ENCODE data around the gene COL9A3. TPM values are rescaled to one million over a fixed set of nuclear protein-coding genes. Genes with fewer than 3 reads are reported as not detected.

Gene COL9A3
- total RNA-seq, 3 donors from 2014 or later (not counting 1 experiment from before 2014, with no cell fraction given): 1.9 TPM; not detected in 2

DNA sequence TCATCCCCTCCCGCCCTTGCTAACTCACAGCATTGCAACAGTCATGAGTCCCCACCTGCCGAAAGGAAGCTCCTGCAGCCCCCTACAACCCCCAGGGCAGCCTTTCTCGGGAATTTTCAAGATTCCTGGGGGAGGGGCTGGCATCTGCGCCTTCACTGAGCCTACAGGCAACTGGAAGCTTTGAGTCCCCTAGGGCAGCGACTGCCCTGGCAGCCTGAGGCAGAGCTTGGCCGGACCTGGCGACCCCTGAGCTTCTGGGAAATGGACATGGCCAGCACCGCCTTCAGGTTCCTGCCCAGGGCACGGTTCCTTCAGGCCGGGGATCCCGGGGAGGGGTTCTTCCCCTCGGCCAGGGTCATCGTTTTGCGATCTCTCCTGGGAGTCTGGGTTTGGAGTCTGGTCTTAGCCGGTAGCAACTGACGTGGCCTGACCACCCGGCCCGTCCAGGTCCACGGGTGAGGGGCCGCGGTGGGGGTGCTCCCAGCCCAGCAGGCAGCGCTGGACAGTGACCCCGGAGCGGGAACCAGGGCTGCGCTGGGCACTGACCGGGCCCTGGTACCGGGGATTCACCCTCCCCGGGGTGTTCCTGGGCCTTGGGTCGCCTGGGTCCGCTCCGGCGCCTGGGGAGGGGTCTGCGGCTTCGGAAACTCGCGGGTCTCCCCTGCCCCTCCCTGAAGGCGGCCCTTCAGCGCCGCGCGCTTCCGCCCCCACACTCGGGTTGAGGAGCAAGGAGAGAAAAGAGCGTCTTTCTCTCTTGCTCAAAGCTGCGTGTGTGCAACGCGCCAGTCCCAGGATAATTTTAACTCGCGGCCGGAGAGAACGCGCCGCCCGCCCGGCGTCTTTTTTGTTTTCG lies 593 bp upstream of the COL9A3 start:
- Mint-ChIP-seq H3K4me1 (no peaks in the 10 kb centered on the region), H3K27me3 (ENCODE audit: low read depth in 2 of 2) (peaks cover 0 to 11% of the 10 kb centered on the region in 2 donors), H3K27ac (no peak overlapping the region), H3K4me3 (peak overlapping the region; percentile 13), H3K36me3 (no peaks in the 10 kb centered on the region), H3K9me3 (no peaks in the 10 kb centered on the region)
- Histone ChIP-seq H3K27me3 (ENCODE audit: control insufficient read depth, insufficient read depth, low read length) (peaks cover 31% of the 10 kb centered on the region), H3K4me3 (ENCODE audit: low read length) (no peak overlapping the region), H3K27ac (ENCODE audit: low read length) (no peak overlapping the region), H3K4me1 (ENCODE audit: control insufficient read depth, insufficient read depth, low read length) (peaks cover 21% of the 10 kb centered on the region), H3K9me3 (ENCODE audit: control insufficient read depth, insufficient read depth, low read length) (no peaks in the 10 kb centered on the region), H3K36me3 (ENCODE audit: control insufficient read depth, insufficient read depth, low read length) (peaks cover 21% of the 10 kb centered on the region)
- TF ChIP-seq, protein P1, sequence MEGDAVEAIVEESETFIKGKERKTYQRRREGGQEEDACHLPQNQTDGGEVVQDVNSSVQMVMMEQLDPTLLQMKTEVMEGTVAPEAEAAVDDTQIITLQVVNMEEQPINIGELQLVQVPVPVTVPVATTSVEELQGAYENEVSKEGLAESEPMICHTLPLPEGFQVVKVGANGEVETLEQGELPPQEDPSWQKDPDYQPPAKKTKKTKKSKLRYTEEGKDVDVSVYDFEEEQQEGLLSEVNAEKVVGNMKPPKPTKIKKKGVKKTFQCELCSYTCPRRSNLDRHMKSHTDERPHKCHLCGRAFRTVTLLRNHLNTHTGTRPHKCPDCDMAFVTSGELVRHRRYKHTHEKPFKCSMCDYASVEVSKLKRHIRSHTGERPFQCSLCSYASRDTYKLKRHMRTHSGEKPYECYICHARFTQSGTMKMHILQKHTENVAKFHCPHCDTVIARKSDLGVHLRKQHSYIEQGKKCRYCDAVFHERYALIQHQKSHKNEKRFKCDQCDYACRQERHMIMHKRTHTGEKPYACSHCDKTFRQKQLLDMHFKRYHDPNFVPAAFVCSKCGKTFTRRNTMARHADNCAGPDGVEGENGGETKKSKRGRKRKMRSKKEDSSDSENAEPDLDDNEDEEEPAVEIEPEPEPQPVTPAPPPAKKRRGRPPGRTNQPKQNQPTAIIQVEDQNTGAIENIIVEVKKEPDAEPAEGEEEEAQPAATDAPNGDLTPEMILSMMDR (IDR thresholded peaks at IDR 0.05): no peak
- intact Hi-C loops (cut with micrococcal nuclease): no loop called here
- peak in 1 of 2 donors; percentile 46 for DNase-seq
- WGBS (ENCODE audit: insufficient coverage): 5% methylated on average over 57 of the region's 57 CpGs
- peak in 2 of 3 donors; percentile 26 to 36 for ATAC-seq

DNA sequence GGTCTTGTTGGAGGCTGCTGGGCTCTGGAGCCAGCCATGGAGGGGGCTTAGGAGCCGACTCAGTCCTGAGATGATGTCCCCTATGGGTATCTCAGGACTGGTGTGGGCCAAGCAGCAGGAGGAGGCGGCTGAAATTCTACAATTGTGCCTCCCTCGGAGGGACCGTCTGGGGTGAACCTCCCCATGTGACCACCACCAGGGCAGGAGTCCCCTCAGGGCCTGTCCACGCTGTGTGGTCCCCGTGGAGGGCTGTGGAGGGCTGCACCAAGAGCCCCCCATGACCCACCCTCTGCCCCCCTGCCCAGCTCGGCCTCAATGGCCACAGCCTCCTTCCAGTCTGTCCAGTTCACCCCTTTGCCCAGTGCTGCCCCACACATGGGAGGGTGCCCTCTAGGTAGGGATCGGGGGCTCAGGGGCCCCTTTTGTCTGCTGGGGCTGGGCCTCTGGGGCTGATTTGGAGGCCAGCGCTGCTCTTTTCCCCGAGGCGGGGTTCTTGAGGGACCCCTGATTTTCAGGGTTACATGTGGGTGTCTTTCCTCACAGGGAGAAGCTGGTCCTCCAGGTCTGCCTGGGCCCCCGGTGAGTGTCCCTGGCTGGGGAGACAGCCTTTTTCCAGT lies 1.2 kb downstream of the COL9A3 start:
- peaks cover 0 to 11% of the 10 kb centered on the region in 2 donors for H3K27me3 Mint-ChIP-seq (ENCODE audit: low read depth in 2 of 2)
- H3K4me1 Mint-ChIP-seq: no peaks in the 10 kb centered on the region
- ATAC-seq (no peak), DNase-seq (no peak)
- 81% methylated on average over 12 of the region's 12 CpGs for WGBS (ENCODE audit: insufficient coverage)
- no peak overlapping the region for H3K27ac Mint-ChIP-seq
- no peak overlapping the region for H3K4me3 ChIP-seq (ENCODE audit: low read length)
- TF ChIP-seq, protein P1 (IDR thresholded peaks at IDR 0.05): no peak
- H3K36me3 ChIP-seq (ENCODE audit: control insufficient read depth, insufficient read depth, low read length): peaks cover 5% of the 10 kb centered on the region
- no peaks in the 10 kb centered on the region for H3K9me3 ChIP-seq (ENCODE audit: control insufficient read depth, insufficient read depth, low read length)
- H3K36me3 Mint-ChIP-seq: no peaks in the 10 kb centered on the region
- intact Hi-C loops (cut with micrococcal nuclease): no loop called here
- no peak overlapping the region for H3K27ac ChIP-seq (ENCODE audit: low read length)
- no peak overlapping the region for H3K4me3 Mint-ChIP-seq
- no peaks in the 10 kb centered on the region for H3K9me3 Mint-ChIP-seq
- peaks cover 21% of the 10 kb centered on the region for H3K4me1 ChIP-seq (ENCODE audit: control insufficient read depth, insufficient read depth, low read length)
- peaks cover 31% of the 10 kb centered on the region for H3K27me3 ChIP-seq (ENCODE audit: control insufficient read depth, insufficient read depth, low read length)

DNA sequence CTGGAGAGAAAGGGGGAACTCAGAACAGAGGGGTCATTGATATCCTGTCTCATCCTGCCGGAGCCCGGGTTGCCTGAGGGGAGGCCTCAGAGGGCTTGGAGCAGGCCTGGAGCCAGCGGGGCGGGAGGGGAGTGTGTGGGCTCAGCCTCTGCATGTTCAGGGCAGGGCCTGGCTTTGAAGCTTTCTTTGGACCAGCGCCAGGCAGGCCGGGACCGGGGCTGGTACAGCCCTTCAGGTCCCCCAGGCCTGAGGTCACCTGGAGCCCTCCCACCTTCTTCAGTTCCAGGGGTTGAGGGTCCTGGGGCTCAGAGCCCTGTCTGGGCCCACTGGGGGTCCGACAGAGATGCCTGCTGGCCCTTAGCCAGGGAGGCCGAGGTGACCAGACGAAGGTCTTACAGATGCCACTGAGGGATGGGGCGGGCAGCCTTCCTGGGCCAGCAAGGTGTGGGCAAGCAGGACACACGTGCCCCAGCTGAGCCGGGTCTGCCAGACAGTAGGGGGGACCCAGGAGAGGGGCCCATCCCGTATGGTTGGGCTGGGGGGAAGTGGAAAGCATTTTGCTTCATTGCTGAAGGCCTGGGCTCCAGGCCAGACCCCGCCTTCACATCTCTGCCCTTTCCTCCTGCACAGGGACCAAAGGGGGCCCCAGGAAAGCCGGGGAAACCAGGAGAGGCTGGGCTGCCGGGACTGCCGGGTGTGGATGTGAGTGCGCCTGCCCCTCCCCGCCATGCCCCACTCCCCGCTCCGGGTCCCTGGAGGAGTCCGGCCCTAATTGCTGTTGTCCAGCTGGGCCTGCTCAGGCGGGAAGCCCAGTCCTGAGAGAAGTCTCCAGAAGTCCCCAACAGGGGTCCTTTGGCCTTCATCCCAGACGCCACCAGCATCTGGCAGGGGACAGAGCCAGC lies 2.0 kb downstream of the COL9A3 start:
- H3K9me3 ChIP-seq (ENCODE audit: control insufficient read depth, insufficient read depth, low read length): no peaks in the 10 kb centered on the region
- WGBS (ENCODE audit: insufficient coverage): 33% methylated on average over 25 of the region's 25 CpGs
- intact Hi-C loops (cut with micrococcal nuclease): no loop called here
- Mint-ChIP-seq H3K4me3 (no peak overlapping the region), H3K36me3 (no peaks in the 10 kb centered on the region), H3K27me3 (ENCODE audit: low read depth in 2 of 2) (peaks cover 0 to 11% of the 10 kb centered on the region in 2 donors), H3K27ac (no peak overlapping the region), H3K4me1 (no peaks in the 10 kb centered on the region), H3K9me3 (no peaks in the 10 kb centered on the region)
- TF ChIP-seq, protein P1 (IDR thresholded peaks at IDR 0.05): no peak
- H3K27ac ChIP-seq (ENCODE audit: low read length): no peak overlapping the region
- DNase-seq (no peak), ATAC-seq (no peak)
- H3K36me3 ChIP-seq (ENCODE audit: control insufficient read depth, insufficient read depth, low read length): peaks cover 2% of the 10 kb centered on the region
- peaks cover 21% of the 10 kb centered on the region for H3K4me1 ChIP-seq (ENCODE audit: control insufficient read depth, insufficient read depth, low read length)
- no peak overlapping the region for H3K4me3 ChIP-seq (ENCODE audit: low read length)
- peaks cover 31% of the 10 kb centered on the region for H3K27me3 ChIP-seq (ENCODE audit: control insufficient read depth, insufficient read depth, low read length)

Data from natural killer cell (primary cell).